ENCODE measurements around the gene RACGAP1.

DNA sequence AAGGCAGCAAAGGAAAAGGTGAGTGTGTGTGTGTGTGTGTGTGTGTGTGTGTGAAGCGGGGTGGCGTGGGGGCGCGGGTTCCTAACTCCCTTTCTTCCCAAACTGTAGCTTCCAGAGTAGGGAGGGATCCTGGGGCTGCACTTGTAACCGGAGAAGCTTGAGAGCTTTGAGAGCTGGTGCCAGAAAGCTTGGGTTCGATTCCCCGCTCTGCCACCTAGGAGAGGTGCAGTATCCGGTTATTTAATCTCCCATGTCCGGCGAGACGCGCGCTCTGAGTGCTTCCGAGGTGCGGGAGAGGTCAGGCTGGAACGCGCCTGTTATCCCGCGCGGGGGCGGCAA, 7.2 kb upstream of the RACGAP1 start:
- TF ChIP-seq POLR2A (IDR thresholded peaks at IDR 0.05) = no peak
- TF ChIP-seq, protein P1, sequence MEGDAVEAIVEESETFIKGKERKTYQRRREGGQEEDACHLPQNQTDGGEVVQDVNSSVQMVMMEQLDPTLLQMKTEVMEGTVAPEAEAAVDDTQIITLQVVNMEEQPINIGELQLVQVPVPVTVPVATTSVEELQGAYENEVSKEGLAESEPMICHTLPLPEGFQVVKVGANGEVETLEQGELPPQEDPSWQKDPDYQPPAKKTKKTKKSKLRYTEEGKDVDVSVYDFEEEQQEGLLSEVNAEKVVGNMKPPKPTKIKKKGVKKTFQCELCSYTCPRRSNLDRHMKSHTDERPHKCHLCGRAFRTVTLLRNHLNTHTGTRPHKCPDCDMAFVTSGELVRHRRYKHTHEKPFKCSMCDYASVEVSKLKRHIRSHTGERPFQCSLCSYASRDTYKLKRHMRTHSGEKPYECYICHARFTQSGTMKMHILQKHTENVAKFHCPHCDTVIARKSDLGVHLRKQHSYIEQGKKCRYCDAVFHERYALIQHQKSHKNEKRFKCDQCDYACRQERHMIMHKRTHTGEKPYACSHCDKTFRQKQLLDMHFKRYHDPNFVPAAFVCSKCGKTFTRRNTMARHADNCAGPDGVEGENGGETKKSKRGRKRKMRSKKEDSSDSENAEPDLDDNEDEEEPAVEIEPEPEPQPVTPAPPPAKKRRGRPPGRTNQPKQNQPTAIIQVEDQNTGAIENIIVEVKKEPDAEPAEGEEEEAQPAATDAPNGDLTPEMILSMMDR (IDR thresholded peaks at IDR 0.05) = no peak
